SK-N-SH (cell line): ENCODE results near the gene HDLBP. TPM values are rescaled to one million over a fixed set of nuclear protein-coding genes. Genes with fewer than 3 reads are reported as not detected.
A peak's percentile ranks its signal among the peaks of the same experiment; 100 is the strongest.

Source experiments
- CTCF ChIA-PET: fragments of 300-600, 350-600 bp; formaldehyde crosslinking; extraction: SDS; loops from one replicate; lab custom pipeline; 2021; lab: Yijun Ruan, JAX
- POLR2A ChIA-PET: fragments of 350-600 bp; sonication (Branson Sonifier 250); formaldehyde crosslinking; extraction: SDS; loops from one replicate; lab custom pipeline; 2020; ENCODE audit warnings: antibody characterized with exemption, inconsistent platforms; lab: Yijun Ruan, JAX
- DNase-seq: peaks from one replicate; pipeline ENCODE4 v3.0.0; 2012
- H2AFZ ChIP-seq: fragments of 200-600 bp; sonication (generic); 2 replicates; pipeline ENCODE4 v1.8.1; 2016; ENCODE audit warnings: antibody characterized with exemption, mild to moderate bottlenecking, low read depth
- H3F3A ChIP-seq: fragments of 200-600 bp; sonication (generic); replicated peaks from 2 replicates; pipeline ENCODE3; 2016; ENCODE audit warnings: antibody characterized with exemption, mild to moderate bottlenecking; ENCODE audit not compliant: insufficient read depth
- H3K27ac ChIP-seq, 2 experiments: fragments of 200-500 bp in 1 of 2; fragments of 200-600 bp in 1 of 2; sonication (Bioruptor generic) in 1 of 2; sonication (generic), shearing (Covaris generic) in 1 of 2; 2 replicates each; pipeline versions ENCODE4 v1.5.1 to v1.6.1; 2014 to 2016; ENCODE audit warnings: low read depth in 2 of 2, inconsistent platforms in 1 of 2, low read length in 1 of 2, mild to moderate bottlenecking in 1 of 2, mixed read lengths in 1 of 2
- H3K27me3 ChIP-seq: fragments of 200-600 bp; sonication (generic), shearing (Covaris generic); 2 replicates; pipeline ENCODE4 v1.6.1; 2016; ENCODE audit warnings: mixed run types; ENCODE audit not compliant: insufficient read depth
- H3K36me3 ChIP-seq, 2 experiments: fragments of 200-500 bp in 1 of 2; fragments of 200-600 bp in 1 of 2; sonication (Bioruptor generic) in 1 of 2; sonication (generic) in 1 of 2; replicated peaks in 1 of 2; 2 replicates each; pipeline versions ENCODE3 to v1.5.1; 2014 to 2016; ENCODE audit warnings: low read length in 1 of 2, mild to moderate bottlenecking in 1 of 2; ENCODE audit not compliant: insufficient read depth in 2 of 2, control insufficient read depth in 1 of 2
- H3K4me1 ChIP-seq, 2 experiments: fragments of 200-500 bp in 1 of 2; fragments of 200-600 bp in 1 of 2; sonication (Bioruptor generic) in 1 of 2; sonication (generic), shearing (Covaris generic) in 1 of 2; 2 replicates each; pipeline versions ENCODE4 v1.5.1 to v1.6.1; 2014 to 2016; ENCODE audit warnings: low read depth in 1 of 2, low read length in 1 of 2, mixed run types in 1 of 2; ENCODE audit not compliant: insufficient read depth in 2 of 2, control insufficient read depth in 1 of 2
- H3K4me2 ChIP-seq: fragments of 200-600 bp; sonication (generic), shearing (Covaris generic); 2 replicates; pipeline ENCODE4 v1.6.1; 2017; ENCODE audit warnings: mixed run types
- H3K4me3 ChIP-seq, 2 experiments: fragments of 200-500 bp in 1 of 2; fragments of 200-600 bp in 1 of 2; sonication (Bioruptor generic) in 1 of 2; sonication (generic), shearing (Covaris generic) in 1 of 2; 2 replicates each; pipeline versions ENCODE4 v1.5.1 to v1.8.1; 2014 to 2016; ENCODE audit warnings: low read depth in 2 of 2, inconsistent platforms in 1 of 2, low read length in 1 of 2, mild to moderate bottlenecking in 1 of 2, mixed read lengths in 1 of 2, moderate library complexity in 1 of 2
- H3K79me2 ChIP-seq: fragments of 200-600 bp; sonication (generic); 2 replicates; pipeline ENCODE4 v1.8.1; 2017; ENCODE audit warnings: mild to moderate bottlenecking; ENCODE audit not compliant: insufficient read depth
- H3K9ac ChIP-seq: fragments of 200-600 bp; sonication (generic); 2 replicates; pipeline ENCODE4 v1.6.1; 2017; ENCODE audit warnings: mixed run types
- H3K9me2 ChIP-seq: fragments of 200-600 bp; sonication (generic); 2 replicates; pipeline ENCODE4 v1.6.1; 2017; ENCODE audit warnings: mixed run types
- H3K9me3 ChIP-seq: fragments of 200-600 bp; sonication (generic); 2 replicates; pipeline ENCODE4 v1.6.1; 2017; ENCODE audit warnings: mixed run types, mild to moderate bottlenecking, moderate library complexity
- H4K20me1 ChIP-seq: fragments of 200-600 bp; sonication (generic); 2 replicates; pipeline ENCODE4 v1.6.1; 2017; ENCODE audit warnings: mild to moderate bottlenecking, mixed run types; ENCODE audit not compliant: insufficient read depth
- FOXM1 ChIP-seq: IDR thresholded peaks from 2 replicates; pipeline ENCODE4 v1.4.0; 2012; ENCODE audit warnings: low read depth, mild to moderate bottlenecking
- MXI1 ChIP-seq: IDR thresholded peaks from 2 replicates; pipeline ENCODE4 v1.6.1; 2012; ENCODE audit warnings: mild to moderate bottlenecking, low read depth, low read length, improper control_type of control experiment
- RAD21 ChIP-seq: IDR thresholded peaks from 2 replicates; pipeline ENCODE4 v1.6.1; 2012; ENCODE audit warnings: mild to moderate bottlenecking, low read length
- RCOR1 ChIP-seq: fragments of 150-350 bp; IDR thresholded peaks from 2 replicates; pipeline ENCODE4 v1.6.1; 2017; ENCODE audit warnings: antibody characterized with exemption, low read length
- SIN3A ChIP-seq: IDR thresholded peaks from 2 replicates; pipeline ENCODE4 v1.6.1; 2012; ENCODE audit warnings: low read depth, mild to moderate bottlenecking, low read length, moderate library complexity, borderline replicate concordance
- TAF1 ChIP-seq: IDR thresholded peaks from 2 replicates; pipeline ENCODE4 v1.6.1; 2012; ENCODE audit warnings: low read depth, mild to moderate bottlenecking, low read length, moderate library complexity, borderline replicate concordance
- TCF12 ChIP-seq: IDR thresholded peaks from 2 replicates; pipeline ENCODE4 v1.4.0; 2012
- TEAD4 ChIP-seq: IDR thresholded peaks from 2 replicates; pipeline ENCODE4 v1.4.0; 2012; ENCODE audit warnings: mild to moderate bottlenecking, borderline replicate concordance; ENCODE audit not compliant: insufficient read depth
- YY1 ChIP-seq: IDR thresholded peaks from 2 replicates; pipeline ENCODE4 v1.4.0; 2012; ENCODE audit warnings: low read depth, mild to moderate bottlenecking
- WGBS: methylation state at CpG from one replicate; pipeline ENCODE4 v1.1.6; 2017; ENCODE audit warnings: low lambda C conversion rate; 5-methylcytosine and 5-hydroxymethylcytosine counted together
- polyA plus RNA-seq, 3 experiments: library from polyadenylated mRNA; depleted of rRNA; stranded (reverse); fragments of >200 nt; gene quantifications; 2 replicates each; pipeline ENCODE4 v1.2.3, GENCODE V29; 2012
- TF ChIP-seq, protein P1 (sequence below): fragments of 200-600 bp; sonication (generic); IDR thresholded peaks from 2 replicates; pipeline ENCODE4 v1.6.1; 2017; ENCODE audit warnings: antibody characterized with exemption, mild to moderate bottlenecking, moderate library complexity
- TF ChIP-seq, protein P2 (sequence below): IDR thresholded peaks from 2 replicates; pipeline ENCODE4 v1.4.0; 2012; ENCODE audit warnings: low read depth
- TF ChIP-seq, protein P3 (sequence below): fragments of 150-350 bp; IDR thresholded peaks from 2 replicates; pipeline ENCODE4 v1.6.1; 2016; ENCODE audit warnings: mild to moderate bottlenecking, low read depth, low read length
- TF ChIP-seq, protein P4 (sequence below): IDR thresholded peaks from 2 replicates; pipeline ENCODE4 v1.4.0; 2012; ENCODE audit warnings: low read depth, borderline replicate concordance
- TF ChIP-seq, protein P5 (sequence below): fragments of 150-350 bp; IDR thresholded peaks from 2 replicates; pipeline ENCODE4 v1.6.1; 2017; ENCODE audit warnings: antibody characterized with exemption, low read length, low read depth, borderline replicate concordance

Gene HDLBP
- polyA plus RNA-seq, 1 of the 3 experiments (the other 2 are of a cell fraction), result 263 TPM

DNA sequence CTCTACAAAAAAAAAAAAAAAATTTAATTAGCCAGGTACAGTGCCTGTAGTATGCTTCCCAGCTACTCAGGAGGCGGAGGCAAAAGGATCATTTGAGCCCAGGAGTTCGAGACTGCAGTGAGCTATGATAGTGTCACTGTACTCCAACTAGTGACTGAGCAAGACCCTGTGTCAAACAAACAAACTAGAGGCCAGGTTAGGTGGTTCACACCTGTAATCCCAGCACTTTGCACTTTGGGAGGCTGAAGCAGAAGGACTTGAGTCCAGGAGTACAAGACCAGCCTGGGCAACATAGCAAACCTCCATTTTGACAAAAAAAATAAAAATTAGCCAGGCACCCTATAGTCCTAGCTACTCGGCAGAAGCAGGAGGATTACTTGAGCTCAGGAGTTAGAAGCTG is 13.4 kb downstream of the HDLBP start:
- Histone ChIP-seq H3K4me2 (no peak overlapping the region), H3K9me2 (no peaks in the 10 kb centered on the region), H3K27ac (peak overlapping the region in 1 of 2 experiments; percentile 85; a peak in 1 of 4 replicates), H3K9me3 (no peaks in the 10 kb centered on the region), H3K79me2 (peaks cover 97% of the 10 kb centered on the region), H2AFZ (no peak overlapping the region), H3K36me3 (peaks cover 2 to 10% of the 10 kb centered on the region in 2 experiments), H3K4me3 (no peak overlapping the region), H3K9ac (no peak overlapping the region), H4K20me1 (peaks cover 88% of the 10 kb centered on the region), H3K4me1 (peaks cover 0 to 36% of the 10 kb centered on the region in 2 experiments; a peak in 1 of 4 replicates), H3F3A (peaks cover 3% of the 10 kb centered on the region), H3K27me3 (no peaks in the 10 kb centered on the region)
- 100% methylated on average over 3 of the region's 3 CpGs for WGBS
- TF ChIP-seq YY1, result no peak
- TF ChIP-seq, protein P1, sequence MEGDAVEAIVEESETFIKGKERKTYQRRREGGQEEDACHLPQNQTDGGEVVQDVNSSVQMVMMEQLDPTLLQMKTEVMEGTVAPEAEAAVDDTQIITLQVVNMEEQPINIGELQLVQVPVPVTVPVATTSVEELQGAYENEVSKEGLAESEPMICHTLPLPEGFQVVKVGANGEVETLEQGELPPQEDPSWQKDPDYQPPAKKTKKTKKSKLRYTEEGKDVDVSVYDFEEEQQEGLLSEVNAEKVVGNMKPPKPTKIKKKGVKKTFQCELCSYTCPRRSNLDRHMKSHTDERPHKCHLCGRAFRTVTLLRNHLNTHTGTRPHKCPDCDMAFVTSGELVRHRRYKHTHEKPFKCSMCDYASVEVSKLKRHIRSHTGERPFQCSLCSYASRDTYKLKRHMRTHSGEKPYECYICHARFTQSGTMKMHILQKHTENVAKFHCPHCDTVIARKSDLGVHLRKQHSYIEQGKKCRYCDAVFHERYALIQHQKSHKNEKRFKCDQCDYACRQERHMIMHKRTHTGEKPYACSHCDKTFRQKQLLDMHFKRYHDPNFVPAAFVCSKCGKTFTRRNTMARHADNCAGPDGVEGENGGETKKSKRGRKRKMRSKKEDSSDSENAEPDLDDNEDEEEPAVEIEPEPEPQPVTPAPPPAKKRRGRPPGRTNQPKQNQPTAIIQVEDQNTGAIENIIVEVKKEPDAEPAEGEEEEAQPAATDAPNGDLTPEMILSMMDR, result no peak
- TF ChIP-seq FOXM1, result no peak
- no peak for TF ChIP-seq RCOR1
- TF ChIP-seq TCF12, result no peak
- no peak for TF ChIP-seq SIN3A
- TF ChIP-seq TAF1, result no peak
- no peak for DNase-seq
- ChIA-PET CTCF (interaction anchor here (1.4 to 3.7 kb wide), 4 partner anchors 10 to 319 kb away, joined by 3 to 22 read pairs (median 6); partner anchors contain the start of genes HDLBP and SEPTIN2), POLR2A (interaction anchor here (0.5 to 3.8 kb wide), 4 partner anchors 8 to 995 kb away, joined by 3 to 24 read pairs (median 4); partner anchors contain the start of genes HDLBP and SEPTIN2)

DNA sequence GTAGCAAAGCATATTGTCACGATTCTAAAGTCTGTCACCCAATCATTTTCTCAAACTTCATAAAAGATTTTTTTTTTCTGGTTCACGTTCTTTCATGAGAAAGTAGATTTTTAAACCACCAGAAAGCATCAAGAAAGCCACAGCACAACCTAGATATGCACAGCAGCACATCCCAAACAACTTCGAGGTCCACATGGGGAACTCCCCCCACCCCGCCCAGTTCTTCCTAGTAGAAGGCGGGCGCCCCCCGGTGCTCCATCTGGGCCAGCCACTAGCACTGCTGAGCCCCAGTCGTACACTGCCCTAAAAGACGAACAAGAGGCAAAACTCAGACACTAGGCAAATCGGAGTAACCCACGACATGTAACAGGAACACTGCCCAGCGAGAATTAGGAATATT is 15.5 kb downstream of the HDLBP start:
- Histone ChIP-seq H4K20me1 (peaks cover 91% of the 10 kb centered on the region), H3K9me3 (no peaks in the 10 kb centered on the region), H3F3A (peaks cover 3% of the 10 kb centered on the region), H3K4me3 (no peak overlapping the region), H3K9me2 (no peaks in the 10 kb centered on the region), H3K4me2 (no peak overlapping the region), H3K4me1 (peaks cover 0 to 30% of the 10 kb centered on the region in 2 experiments; a peak in 1 of 4 replicates), H3K9ac (no peak overlapping the region), H3K79me2 (peaks cover 97% of the 10 kb centered on the region), H3K36me3 (peaks cover 7 to 17% of the 10 kb centered on the region in 2 experiments), H3K27me3 (no peaks in the 10 kb centered on the region), H3K27ac (no peak overlapping the region), H2AFZ (no peak overlapping the region)
- TF ChIP-seq TEAD4, result no peak
- TF ChIP-seq RAD21, result no peak
- TF ChIP-seq SIN3A, result no peak
- TF ChIP-seq, protein P2, sequence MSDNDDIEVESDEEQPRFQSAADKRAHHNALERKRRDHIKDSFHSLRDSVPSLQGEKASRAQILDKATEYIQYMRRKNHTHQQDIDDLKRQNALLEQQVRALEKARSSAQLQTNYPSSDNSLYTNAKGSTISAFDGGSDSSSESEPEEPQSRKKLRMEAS, result no peak
- TF ChIP-seq, protein P3, sequence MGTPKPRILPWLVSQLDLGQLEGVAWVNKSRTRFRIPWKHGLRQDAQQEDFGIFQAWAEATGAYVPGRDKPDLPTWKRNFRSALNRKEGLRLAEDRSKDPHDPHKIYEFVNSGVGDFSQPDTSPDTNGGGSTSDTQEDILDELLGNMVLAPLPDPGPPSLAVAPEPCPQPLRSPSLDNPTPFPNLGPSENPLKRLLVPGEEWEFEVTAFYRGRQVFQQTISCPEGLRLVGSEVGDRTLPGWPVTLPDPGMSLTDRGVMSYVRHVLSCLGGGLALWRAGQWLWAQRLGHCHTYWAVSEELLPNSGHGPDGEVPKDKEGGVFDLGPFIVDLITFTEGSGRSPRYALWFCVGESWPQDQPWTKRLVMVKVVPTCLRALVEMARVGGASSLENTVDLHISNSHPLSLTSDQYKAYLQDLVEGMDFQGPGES, result no peak
- TF ChIP-seq, protein P4, sequence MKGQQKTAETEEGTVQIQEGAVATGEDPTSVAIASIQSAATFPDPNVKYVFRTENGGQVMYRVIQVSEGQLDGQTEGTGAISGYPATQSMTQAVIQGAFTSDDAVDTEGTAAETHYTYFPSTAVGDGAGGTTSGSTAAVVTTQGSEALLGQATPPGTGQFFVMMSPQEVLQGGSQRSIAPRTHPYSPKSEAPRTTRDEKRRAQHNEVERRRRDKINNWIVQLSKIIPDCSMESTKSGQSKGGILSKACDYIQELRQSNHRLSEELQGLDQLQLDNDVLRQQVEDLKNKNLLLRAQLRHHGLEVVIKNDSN, result no peak
- no peak for TF ChIP-seq MXI1
- TF ChIP-seq, protein P5, sequence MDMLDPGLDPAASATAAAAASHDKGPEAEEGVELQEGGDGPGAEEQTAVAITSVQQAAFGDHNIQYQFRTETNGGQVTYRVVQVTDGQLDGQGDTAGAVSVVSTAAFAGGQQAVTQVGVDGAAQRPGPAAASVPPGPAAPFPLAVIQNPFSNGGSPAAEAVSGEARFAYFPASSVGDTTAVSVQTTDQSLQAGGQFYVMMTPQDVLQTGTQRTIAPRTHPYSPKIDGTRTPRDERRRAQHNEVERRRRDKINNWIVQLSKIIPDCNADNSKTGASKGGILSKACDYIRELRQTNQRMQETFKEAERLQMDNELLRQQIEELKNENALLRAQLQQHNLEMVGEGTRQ, result no peak
- no peak for DNase-seq
- 96% methylated on average over 12 of the region's 12 CpGs for WGBS
- ChIA-PET POLR2A (no interaction called here), CTCF (no interaction called here)
